ENCODE measurements around the gene OTC. TPM values are rescaled to one million over a fixed set of nuclear protein-coding genes. Genes with fewer than 3 reads are reported as not detected.

OTC gene
- total RNA-seq, 1 experiment from 2014 or later = not detected

DNA sequence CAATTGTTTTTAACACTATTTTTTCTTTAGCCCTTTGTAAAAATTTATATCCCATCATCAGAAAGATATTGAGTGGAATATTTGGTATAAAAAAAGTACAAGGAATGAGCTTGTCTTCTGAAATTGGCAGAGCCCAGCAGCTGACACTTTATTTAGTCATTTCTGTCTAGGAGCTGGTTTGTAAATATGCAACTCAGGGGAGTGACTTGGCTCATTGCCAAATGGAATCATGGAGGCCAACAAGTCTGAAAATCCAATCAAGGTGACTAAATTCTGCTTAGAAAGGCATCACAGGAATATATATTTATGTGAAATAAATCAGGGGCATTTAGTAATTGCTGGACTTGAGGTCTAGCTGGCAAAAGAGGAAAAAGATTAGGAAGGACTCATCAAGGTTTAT lies 74.4 kb downstream of the OTC start:
- in situ Hi-C loops (cut with HindIII; ENCODE audit: low pct_unique_long_range_greater_than_20kb, low sequenced_read_pairs) = no loop called here

DNA sequence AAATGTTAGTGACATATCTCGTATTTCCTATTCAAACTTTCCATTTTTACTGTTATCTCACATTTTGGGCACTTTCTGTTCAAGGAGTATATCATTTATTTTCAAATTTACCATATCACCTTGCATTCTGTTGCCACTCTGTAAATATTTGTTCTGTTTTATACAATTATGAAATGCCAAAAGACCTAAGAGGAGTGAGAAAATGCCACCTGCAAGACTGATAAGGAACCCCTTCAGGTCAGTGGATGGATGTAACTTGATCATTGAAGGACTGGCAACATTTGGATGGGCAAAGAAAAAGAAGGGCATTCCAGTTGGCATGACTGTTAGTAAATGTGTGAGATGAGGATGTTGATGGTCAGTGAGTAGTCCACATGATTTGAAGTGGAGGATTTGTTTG lies 79.1 kb downstream of the OTC start:
- in situ Hi-C loops (cut with HindIII; ENCODE audit: low pct_unique_long_range_greater_than_20kb, low sequenced_read_pairs) = no loop called here
- DNase-seq (ENCODE audit: low read depth, low spot score) = no peak

More for the DNA sequence above, 74.4 kb downstream of the OTC start:
- no peak for DNase-seq (ENCODE audit: low read depth, low spot score)

DNA sequence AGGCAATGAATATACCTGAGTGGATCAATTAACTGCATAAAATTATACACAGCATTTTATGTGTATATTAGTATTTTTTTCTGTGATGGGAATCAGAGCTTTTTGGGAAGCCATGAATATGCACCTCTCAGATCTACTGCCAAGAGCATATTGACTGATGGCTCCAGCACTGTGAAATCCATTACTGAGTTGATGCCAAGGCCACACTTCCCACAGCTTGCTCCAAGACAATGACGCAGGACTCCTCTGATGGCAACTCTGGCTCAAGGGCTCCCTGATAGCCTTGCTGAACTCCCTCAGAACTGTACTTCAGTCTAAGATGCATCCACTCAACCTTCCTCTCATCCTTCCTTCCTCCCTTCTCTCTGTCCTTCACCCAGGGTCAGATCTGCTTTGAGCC lies 82.7 kb downstream of the OTC start:
- no peak for DNase-seq (ENCODE audit: low read depth, low spot score)
- in situ Hi-C loops (cut with HindIII; ENCODE audit: low pct_unique_long_range_greater_than_20kb, low sequenced_read_pairs) = no loop called here

DNA sequence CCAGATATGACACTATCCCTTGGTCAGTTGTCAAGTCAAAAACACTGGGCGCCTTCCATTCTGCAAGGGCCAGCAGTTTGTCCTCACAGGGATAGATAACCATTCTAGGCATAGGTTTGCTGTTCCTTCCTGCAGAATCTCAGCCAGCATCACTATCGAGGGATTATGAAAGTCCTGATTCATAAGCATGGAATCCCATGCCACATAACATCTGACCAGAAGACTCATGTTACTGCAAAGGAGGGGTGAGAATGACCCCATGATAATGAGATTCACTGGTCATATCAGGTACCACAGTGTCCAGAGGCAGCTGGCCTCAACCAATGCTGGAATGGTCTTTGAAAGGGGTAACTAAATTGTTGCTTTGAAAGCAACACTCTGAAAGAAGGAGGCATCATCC lies 84.7 kb downstream of the OTC start:
- in situ Hi-C loops (cut with HindIII; ENCODE audit: low pct_unique_long_range_greater_than_20kb, low sequenced_read_pairs) = no loop called here

DNA sequence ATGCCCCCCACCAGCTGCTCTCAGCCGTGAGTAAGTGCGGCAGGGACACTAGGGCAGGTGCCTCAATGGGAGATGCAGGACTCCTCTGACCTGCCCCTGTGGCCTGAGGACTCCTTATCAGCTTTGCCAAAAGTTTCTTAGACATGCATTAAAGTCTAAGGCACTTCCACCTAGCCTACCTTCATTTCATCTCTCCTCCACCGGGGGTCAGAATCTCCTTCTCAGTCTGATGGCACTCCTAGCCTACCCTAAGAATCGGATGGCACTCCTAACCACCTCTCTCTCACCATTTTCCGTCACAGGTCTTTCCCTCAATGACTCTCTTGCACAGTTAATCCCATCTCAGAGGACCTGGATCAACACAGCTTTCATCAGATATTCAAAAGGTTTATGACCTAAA lies 85.9 kb downstream of the OTC start:
- no peak for DNase-seq (ENCODE audit: low read depth, low spot score)

More for the DNA sequence above, 84.7 kb downstream of the OTC start:
- DNase-seq (ENCODE audit: low read depth, low spot score) = no peak

DNA sequence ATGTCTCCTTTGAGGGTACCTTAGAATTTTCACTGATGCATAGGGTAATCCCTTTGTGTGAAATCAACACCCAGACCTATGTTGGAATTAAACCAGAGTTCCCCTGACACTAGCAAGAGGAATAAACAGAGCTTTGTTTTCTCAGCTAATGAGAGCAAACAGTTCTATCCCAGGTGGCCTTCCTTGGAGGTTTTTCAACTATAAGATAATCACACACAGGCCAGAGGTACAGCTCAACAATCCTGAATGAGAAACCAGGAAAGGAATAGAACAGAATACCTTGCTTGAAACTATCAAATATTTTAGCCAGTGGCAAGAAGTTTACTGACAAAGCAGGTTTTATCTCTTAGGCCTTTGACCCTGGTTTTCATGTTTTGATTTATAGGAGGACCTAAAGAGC lies 100.2 kb downstream of the OTC start:
- no peak for DNase-seq (ENCODE audit: low read depth, low spot score)
- in situ Hi-C loops (cut with HindIII; ENCODE audit: low pct_unique_long_range_greater_than_20kb, low sequenced_read_pairs) = no loop called here

More for the DNA sequence above, 85.9 kb downstream of the OTC start:
- in situ Hi-C loops (cut with HindIII; ENCODE audit: low pct_unique_long_range_greater_than_20kb, low sequenced_read_pairs) = no loop called here

DNA sequence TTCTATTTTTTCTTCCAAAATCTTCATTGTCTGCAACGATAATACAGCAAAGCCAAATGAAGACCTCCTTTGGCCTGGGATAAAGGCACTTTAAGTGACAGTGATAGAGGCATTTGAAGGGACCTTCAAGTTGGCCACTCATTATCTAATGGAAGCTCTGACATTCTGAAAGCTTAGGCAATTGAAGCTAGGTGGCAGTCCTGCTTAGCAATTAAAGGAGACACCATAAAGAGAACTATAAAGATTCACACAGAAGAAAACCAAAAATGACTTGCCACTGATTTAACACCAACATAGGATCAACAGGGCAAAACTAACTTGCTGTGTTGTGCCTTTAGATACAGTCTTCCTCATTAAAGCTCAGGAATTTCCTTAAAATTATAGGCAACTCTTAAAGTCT lies 105.7 kb downstream of the OTC start:
- in situ Hi-C loops (cut with HindIII; ENCODE audit: low pct_unique_long_range_greater_than_20kb, low sequenced_read_pairs) = no loop called here
- DNase-seq (ENCODE audit: low read depth, low spot score) = peak; percentile 31

DNA sequence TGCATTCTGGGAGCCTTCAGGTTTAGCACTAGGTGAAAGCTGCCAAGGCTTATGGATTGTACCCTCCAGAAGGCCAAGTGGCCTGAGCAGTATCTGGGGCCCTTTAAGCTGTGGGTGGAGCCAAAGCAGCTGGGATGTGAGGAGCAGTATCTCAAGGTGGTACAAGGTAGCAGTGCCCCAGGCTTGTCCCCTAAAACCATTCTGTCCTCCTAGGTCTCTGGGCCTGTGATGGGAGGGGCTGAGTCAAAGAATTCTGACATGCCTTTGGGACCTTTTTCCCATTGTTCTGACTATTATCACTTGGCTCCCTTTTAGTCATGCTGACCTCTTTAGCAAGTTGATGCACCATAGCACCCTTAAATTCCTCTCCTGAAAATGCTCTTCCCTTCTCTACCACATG lies 109.9 kb downstream of the OTC start:
- no peak for DNase-seq (ENCODE audit: low read depth, low spot score)
- in situ Hi-C loops (cut with HindIII; ENCODE audit: low pct_unique_long_range_greater_than_20kb, low sequenced_read_pairs) = no loop called here

DNA sequence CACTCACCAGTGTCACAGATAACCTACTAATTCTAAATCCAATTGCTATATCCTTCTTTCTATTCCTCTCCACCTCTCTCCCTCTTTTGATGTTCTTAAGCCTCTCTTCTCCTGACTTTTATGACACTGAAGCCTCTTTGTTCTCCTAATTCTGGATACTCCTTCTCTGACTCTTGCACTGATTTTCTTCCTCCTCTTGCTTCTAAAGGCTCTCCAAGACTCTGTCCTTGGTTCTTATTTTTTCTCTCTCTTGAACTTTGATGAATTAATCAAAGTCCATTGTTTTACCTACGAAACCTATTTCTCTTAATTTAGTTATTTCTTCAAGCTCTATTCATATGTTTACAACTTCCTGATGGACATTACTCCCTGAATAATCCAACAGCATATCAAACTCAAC lies 113.3 kb downstream of the OTC start:
- DNase-seq (ENCODE audit: low read depth, low spot score) = no peak
- in situ Hi-C loops (cut with HindIII; ENCODE audit: low pct_unique_long_range_greater_than_20kb, low sequenced_read_pairs) = no loop called here

DNA sequence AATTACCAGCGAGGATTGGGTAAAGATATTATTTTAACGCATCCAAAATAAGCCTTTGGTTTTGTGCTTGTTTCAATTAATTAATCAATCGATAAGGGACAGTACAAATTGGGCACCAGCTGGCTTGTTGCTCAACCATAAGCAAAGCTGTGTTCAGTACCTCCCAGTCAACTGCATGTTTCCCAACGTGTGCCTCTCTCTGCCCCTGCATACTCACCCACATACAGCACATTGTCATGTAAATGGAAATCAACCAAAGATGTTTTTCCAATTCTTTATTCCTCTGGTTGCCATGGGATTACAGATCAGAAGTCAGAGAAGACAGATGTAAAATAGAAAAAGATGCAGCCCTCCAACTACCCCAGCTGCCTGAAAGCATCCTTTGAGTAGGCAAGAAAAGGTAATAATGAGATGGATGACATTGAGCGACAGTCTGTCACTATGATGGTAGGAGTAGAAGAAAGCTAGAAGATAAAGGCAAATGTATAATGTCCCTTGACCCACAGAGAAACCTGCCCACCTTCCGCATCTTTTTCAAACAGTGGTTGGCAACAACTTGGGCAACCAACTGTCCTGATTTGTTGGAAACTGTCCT lies 116.3 kb downstream of the OTC start:
- in situ Hi-C loops (cut with HindIII; ENCODE audit: low pct_unique_long_range_greater_than_20kb, low sequenced_read_pairs) = no loop called here
- no peak for DNase-seq (ENCODE audit: low read depth, low spot score)

Small RNA genes within 50 kb of the gene (small RNA-seq; reads per million reads assigned to genes)
- gene RF00322 = 0 reads per million in 2 experiments

Other genes starting within 250 kb of the OTC start
- 202 and 205 TPM in 2 replicates for gene SRPX, start 131.7 kb upstream of the OTC start, total RNA-seq (2014; rRNA removed; shearing (Covaris generic))
- gene RPGR, start 25.1 kb upstream of the OTC start, total RNA-seq (2014; rRNA removed; shearing (Covaris generic)) = 10.5 and 15.3 TPM in 2 replicates
- gene TSPAN7, start 208.9 kb downstream of the OTC start, total RNA-seq (2014; rRNA removed; shearing (Covaris generic)) = 0.74 and 1.1 TPM in 2 replicates